Cortex of kidney (tissue), 1 donor: ENCODE measurements around the gene HNRNPC.
"Not testable (repeated sequence)": the region's sequence is repeated elsewhere in the genome, so short reads cannot be mapped to it uniquely, and the experiment has no call there.

Source experiments
- DNase-seq: peaks from one replicate; lab custom pipeline; 2025; lab: John Stamatoyannopoulos, UW

HNRNPC gene

DNA sequence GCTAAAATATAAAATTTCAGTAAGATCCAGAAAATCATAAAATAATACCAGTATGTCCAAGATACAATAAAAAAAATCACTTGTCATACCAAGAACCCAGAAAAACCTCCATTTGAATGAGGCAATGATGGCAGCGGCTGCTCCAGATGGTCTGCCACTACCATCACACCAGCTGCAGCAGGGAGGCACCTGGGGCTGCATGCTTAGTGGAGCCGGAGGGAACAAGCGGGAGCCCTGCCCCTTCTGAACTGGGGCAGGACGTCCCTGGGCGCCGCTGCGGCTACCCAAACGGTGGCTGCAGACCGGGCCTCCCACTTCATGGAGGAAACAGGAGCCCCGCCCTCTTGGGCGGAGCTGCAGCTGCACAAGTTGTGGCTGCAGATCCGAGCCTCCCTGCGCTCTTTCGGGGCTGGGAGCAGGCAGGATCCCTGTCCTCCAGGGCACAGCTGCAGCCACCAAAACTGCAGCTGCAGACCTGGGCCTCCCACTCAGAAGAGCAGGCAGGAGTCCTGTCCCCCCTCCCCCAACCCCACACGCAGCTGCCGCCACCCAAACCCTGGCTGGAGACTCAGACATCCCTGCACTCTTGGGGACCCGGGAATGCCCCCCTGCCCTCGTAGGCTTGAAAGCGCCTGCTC lies 77.3 kb downstream of the HNRNPC start:
- DNase-seq = no peak

DNA sequence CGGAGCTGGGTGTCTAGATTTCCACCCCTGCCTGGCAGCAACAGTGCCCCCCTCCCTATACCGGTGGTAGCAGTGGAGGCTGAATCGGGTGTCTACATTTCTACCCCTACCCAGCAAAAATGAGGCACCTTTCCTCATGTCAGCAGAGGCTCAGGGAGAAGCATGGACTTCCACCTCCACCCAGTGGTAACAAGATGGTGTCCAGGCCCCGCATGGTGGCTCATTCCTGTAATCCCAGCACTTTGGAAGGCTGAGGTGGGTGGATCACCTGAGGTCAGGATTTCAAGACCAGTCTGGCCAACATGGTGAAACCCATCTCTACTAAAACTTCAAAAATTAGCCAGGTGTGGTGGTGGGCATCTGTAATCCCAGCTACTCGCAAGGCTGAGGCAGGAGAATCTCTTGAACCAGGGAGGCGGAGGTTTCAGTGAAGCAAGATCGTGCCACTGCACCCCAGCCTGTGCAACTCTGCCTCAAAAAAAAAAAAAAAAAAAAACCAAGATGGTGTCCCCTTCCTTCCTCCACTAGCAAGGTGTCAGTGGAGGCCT lies 77.9 kb downstream of the HNRNPC start:
- no peak for DNase-seq

GRCh38 chr14:21185491-21185890 lies 83.8 kb downstream of the HNRNPC start:
- no peak for DNase-seq

GRCh38 chr14:21184254-21184653 lies 85.0 kb downstream of the HNRNPC start:
- no peak for DNase-seq

DNA sequence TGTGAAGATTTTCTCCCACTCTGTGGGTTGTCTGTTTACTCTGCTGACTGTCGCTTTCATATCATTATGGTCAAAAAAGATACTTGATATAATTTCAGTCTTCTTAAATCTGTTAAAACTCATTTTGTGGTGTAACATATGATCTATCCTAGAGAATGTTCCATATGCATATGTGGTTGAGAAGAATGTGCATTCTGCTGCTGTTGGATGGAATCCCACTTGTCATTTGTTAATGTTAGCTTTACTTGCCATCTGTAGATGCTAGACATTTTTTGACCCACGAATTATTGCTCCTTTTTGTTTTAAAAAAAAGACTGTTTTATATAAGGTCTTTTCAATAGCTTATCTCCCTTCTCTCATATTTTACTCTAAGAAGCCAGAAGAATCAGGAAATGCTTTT lies 87.1 kb downstream of the HNRNPC start:
- no peak for DNase-seq

DNA sequence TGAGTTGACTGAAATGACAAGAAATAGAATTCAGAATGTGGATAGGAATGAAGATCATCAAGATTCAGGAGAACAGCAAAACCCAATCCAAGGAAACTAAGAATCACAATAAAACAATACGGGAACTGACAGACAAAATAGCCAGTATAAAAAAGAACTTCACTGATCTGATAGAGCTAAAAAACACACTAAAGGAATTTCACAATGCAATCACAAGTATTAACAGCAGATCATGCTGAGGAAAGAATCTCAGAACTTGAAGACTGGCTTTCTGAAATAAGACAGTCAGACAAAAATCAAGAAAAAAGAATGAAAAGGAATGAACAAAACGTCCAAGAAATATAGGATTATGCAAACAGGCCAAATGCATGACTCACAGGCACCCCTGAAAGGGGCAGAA lies 98.1 kb downstream of the HNRNPC start:
- no peak for DNase-seq

DNA sequence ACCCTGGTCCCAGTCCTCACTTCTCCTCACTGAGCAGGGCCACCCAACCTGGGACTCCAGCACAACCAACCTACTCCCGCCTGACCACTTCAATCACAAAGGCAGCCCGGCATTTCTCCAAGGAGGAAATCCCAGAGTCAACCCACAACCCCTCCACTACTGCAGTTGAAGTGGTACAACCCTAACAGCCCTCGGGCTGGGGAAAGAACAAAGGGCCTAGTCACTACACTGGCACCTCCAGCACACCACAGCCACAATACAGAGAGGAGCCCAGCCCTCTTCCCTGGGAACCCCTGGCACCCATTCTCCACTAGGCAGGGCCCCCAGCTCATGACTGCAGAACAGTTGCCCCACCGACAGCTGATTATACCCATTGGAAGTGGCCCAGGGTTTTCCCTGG lies 99.7 kb downstream of the HNRNPC start:
- no peak for DNase-seq

DNA sequence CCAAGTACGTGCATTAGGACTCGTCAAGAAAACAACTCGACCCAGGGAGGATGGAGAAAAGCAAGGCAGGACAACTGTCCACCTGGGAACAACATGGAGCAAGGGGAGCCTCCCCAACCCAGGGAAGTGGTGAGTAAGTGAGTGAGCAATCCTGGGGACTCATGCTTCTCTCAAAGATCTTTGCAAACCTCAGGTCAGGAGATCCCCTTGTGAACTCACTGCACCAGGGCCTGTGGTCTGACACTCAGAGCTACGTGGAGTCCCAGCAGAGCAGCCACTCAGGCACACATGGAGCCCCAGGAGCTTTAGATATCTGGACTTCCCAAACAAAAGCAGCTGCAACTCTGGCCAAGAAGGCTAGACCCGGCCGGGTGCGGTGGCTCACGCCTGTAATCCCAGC lies 101.2 kb downstream of the HNRNPC start:
- no peak for DNase-seq

- not testable (repeated sequence) for DNase-seq
Measured at GRCh38 chr14:21165670-21166069, 103.6 kb downstream of the HNRNPC start.

- not testable (repeated sequence) for DNase-seq
Measured at GRCh38 chr14:21165002-21165605, 104.1 kb downstream of the HNRNPC start.

GRCh38 chr14:21163871-21164291 lies 105.4 kb downstream of the HNRNPC start:
- no peak for DNase-seq

DNA sequence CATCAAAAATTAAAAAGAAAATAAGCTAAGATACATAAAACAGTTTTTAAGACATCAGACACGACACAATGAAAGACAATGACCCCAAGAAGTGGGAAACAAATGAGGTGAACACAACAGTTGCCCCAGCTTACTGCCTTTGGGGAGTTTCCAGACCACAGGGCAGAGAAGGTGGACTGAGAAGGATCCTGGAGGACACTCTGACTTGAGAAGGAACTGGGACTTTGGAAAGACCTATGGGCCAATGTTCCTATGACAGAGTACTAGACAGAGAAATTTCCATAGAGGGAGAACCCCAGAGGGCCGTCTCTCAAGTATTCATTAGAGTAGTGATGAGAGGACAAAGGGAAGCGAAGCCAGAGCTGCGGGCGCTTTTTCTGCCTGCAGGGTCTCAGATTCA lies 107.2 kb downstream of the HNRNPC start:
- DNase-seq = no peak

DNA sequence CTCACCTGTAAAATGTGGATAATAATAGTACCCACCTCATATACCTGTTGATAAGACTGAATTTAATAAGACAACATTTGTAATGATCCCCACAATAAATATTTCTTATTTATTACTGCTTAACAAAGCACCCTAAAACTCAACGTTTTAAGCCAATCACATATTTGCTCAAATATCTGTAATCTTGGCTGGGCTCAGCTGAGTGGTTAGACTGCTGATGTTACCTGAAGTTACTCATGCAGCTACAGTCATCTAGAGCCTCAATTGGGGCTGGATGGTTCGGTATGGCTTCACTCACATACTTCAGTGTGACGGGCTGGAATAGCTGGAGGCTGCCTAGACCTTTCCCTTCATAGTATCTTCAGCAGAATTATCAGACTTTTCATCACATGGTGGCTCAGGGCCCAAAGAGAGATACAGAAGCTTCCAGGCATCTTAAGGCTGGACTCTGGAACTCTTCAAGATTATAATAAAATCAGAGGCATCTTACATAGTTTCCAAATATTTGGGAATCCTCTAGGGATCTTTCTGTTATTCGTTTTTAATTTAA lies 109.1 kb downstream of the HNRNPC start:
- DNase-seq = no peak
